Measurements from ENCODE around the gene PRMT5.

- no peak for TF ChIP-seq CTCF (IDR thresholded peaks at IDR 0.05)
- TF ChIP-seq POLR2A (IDR thresholded peaks at IDR 0.05) = no peak
Measured at GRCh38 chr14:22878271-22879246, 50.6 kb downstream of the PRMT5 start.

Data from lower leg skin (tissue), 3 donors.